22Rv1 (cell line): Measurements from ENCODE around the gene PLEKHA6.

Source experiments
- H3K27ac ChIP-seq: fragments of 450-650 bp; 2 replicates; pipeline ENCODE4 v1.5.1; 2017
- ZFX ChIP-seq: fragments of 450-650 bp; IDR thresholded peaks from 2 replicates; pipeline ENCODE4 v1.6.1; 2017; ENCODE audit warnings: antibody characterized with exemption, borderline replicate concordance
- TF ChIP-seq, protein P1 (sequence below): fragments of 450-650 bp; IDR thresholded peaks from 2 replicates; pipeline ENCODE4 v1.5.1; 2017; ENCODE audit warnings: mild to moderate bottlenecking

The PLEKHA6 gene

DNA sequence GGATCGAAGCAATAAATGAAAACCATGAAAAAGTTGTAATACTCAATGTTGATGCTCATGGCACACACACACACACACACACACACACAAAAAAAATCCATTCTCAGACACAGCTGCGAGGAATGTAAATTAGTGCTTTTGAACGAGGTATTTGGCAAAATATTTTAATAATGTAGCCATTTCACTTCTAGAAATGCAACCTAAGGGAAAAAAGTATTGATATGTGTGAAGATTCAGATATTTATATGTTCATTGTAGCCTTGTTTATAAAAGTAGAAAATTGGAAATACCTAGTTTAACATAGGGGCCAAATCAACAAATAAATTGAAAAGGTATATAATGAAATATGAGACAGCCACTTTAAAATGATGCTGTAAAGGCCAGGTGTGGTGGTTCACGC lies 3.8 kb downstream of the PLEKHA6 start:
- H3K27ac ChIP-seq, result no peak overlapping the region
- no peak for TF ChIP-seq ZFX
- TF ChIP-seq, protein P1, sequence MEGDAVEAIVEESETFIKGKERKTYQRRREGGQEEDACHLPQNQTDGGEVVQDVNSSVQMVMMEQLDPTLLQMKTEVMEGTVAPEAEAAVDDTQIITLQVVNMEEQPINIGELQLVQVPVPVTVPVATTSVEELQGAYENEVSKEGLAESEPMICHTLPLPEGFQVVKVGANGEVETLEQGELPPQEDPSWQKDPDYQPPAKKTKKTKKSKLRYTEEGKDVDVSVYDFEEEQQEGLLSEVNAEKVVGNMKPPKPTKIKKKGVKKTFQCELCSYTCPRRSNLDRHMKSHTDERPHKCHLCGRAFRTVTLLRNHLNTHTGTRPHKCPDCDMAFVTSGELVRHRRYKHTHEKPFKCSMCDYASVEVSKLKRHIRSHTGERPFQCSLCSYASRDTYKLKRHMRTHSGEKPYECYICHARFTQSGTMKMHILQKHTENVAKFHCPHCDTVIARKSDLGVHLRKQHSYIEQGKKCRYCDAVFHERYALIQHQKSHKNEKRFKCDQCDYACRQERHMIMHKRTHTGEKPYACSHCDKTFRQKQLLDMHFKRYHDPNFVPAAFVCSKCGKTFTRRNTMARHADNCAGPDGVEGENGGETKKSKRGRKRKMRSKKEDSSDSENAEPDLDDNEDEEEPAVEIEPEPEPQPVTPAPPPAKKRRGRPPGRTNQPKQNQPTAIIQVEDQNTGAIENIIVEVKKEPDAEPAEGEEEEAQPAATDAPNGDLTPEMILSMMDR, result no peak

DNA sequence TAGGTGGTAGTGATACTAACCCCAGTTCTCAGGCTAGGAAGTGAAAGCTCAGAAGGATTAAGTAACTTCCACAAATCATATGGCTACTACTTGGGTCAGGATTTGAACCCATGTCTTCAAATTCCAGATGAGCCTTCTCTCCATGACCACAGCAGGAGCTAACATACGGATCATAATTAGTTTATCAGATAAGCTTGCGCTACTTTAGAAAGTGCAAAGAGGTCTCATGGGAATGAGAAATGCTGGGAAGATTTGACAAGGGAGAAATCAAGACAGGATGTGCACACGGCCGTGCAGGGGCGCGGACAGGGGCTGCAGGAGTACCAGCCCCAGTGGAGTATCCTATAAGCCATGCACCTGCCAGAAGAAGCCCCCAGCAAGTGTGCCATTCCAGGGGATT lies 5.2 kb downstream of the PLEKHA6 start:
- TF ChIP-seq, protein P1, result no peak

DNA sequence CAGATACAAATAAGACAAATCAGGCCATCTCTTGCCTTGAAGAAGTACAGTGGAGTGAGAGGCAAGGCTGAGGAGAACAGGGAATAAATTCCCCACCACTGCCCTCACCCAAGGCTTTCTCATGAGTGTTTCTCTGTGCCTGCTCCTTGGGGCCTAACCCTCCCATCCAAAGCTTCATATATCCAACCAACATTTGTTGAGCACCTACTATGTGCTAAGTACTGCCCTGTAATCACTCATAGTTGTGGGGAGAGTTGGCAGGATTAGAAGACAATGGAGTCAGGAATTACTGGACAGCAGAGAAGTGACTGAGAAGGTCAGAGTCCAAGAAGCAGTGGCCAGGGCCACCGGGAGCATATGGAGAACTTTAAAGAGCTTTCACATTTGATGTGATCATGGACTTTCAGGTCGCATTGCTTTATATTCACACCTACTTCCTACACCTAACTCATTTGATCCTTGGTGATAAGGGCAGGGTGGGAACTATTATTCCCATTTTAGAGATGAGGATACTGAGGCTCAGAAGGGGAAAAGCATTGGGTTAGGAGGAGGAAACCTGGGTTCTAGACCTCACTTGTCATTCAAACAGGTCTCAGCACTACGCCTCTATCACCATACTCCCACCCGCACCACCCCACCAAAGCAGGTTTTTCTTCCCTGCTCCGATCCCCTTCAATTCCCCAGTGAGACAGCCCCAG lies 6.4 kb downstream of the PLEKHA6 start:
- TF ChIP-seq, protein P1, result no peak
- no peak overlapping the region for H3K27ac ChIP-seq

More for the DNA sequence above, 5.2 kb downstream of the PLEKHA6 start:
- H3K27ac ChIP-seq, result no peak overlapping the region

DNA sequence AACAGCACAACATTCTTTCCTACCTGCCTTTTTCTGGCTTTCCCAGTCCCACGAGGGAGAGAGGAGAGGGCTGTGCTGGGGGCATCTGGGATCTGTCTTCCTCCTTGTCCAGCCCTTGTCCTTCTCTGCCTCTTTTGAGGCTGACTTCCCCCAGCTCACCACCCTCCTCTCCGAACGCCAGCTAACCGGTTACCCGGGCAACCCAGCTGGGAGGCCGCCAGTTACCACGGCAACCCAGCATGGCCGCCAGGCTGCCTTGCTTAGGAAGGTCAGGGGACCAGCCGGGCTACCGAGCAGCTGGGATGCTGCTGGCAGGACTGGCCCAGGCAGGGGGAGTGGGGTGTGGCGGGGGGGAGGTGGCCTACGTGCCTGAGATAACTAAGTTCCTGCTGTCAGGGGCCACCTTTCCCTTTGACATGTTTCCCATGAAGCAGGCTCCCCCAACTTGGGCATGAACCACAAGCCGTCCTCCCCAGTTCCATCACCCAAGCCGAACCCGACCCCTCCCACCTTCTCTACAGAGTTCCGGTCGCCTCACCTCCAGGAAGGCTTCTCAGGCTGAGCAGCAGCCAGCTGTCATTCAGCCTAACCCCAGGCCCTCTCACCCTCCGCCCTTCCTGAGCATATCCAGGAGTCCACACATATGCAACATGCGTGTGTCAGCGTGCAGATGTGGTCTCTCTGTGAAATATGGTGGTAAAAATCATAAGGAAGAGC lies 8.7 kb downstream of the PLEKHA6 start:
- no peak overlapping the region for H3K27ac ChIP-seq
- no peak for TF ChIP-seq ZFX
- TF ChIP-seq, protein P1, result no peak

DNA sequence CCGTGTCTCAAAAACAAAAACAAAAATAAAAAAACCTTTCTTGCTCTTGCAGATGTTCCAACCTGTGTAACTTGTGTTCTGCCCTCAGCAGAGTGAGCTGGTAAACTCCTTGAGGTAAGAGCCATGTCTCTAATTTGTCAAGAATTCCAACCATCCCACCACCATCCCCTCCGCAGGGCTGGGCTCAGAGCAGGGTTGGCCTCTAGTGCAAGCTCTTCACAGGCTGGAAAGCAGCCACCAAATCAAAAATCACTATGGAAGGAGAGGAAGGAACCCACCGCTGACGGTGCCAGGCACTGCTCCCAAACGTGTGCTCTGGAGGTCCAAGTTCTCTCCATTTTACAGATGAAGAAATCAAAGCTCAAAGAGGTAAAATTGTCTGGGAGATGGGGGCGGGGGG lies 9.4 kb downstream of the PLEKHA6 start:
- TF ChIP-seq ZFX, result no peak
- TF ChIP-seq, protein P1, result no peak
- no peak overlapping the region for H3K27ac ChIP-seq

DNA sequence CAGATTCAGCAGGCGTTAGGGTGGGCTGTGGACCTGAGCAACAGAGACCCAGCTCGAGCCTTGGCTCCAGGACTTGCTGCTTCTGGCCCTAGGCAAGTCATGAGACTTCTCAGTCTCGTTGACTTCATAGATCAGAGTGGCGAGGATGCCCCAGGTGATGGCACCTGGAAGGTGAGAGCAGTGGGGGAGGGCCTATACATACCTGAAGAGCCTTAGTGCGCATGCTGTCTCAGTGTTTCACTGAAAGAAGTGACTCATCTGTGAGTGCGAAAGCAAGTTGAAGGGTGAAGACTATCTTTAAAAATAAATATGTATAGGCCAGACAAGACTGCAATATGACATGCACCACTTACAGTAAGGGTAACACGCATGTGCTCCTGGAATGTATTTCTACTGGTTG lies 10.1 kb downstream of the PLEKHA6 start:
- H3K27ac ChIP-seq, result no peak overlapping the region
- TF ChIP-seq ZFX, result no peak
- TF ChIP-seq, protein P1, result no peak

DNA sequence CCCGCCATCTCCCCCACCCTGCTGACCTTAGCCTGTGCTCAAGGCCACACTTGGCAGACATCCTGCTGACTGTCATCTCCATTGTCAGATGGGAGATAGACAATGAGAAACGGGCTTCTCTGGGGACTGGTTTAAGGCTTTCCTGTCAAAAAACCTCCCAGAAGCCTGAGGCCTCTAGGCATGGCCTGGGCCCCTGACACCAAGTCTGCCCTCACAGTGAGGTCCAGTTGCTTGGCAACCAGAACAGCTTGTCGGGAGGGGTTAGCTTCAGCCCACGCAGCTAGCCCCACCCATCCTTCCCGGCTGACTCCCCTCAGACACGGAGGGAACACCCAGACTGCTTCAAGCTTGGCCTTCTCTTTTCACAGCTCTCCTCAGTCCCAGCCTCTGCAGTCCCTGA lies 11.0 kb downstream of the PLEKHA6 start:
- TF ChIP-seq, protein P1, result no peak
- no peak for TF ChIP-seq ZFX
- peak overlapping the region; percentile 39 for H3K27ac ChIP-seq
